NCI-H345 treated with DMSO at 0.1 percent for 48 hours (cell line): ENCODE data around the gene ASB16.

Source experiments
- DNase-seq: peaks from one replicate; lab custom pipeline; 2025; ENCODE audit not compliant: unreplicated experiment; lab: John Stamatoyannopoulos, UW

The ASB16 gene

DNA sequence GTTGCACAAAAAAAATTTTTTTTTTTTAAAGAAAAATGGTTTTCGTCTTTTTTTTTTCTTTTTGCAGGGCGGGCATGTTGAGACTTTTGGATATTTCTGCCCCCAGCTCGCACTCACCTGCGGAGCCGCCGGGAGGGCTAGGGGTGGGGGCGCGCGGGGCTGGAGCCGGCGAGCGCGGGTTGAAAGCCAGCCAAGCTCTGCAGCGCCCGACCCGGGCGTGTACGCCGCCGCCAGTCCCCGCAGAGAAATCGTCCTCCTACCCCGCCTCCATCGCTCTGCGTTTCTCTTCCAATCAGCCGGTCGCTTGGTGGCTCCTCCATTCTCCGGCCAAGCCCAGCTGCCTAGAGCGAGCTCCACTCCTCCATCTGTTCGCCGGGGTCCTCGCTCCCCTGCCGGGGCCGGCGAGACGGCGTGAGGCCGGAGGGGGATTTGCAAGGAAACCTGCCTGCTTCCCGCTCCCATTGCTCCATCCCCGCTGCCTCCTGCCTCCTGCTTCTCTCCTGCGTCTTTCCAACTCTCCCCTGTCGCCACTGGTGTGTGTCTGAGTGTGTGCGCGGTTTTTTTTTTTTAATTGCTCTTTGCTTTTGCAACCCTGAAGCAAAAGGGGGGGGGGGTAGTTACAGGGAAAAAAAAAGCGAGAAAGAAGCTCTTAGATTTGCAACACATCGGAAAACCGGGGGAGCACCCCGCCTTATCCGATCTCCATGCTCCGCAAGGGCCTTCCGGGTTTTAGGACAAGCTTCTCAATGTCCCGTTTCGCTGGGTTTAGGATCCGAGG is 50.8 kb downstream of the ASB16 start:
- peak; percentile 59 for DNase-seq

DNA sequence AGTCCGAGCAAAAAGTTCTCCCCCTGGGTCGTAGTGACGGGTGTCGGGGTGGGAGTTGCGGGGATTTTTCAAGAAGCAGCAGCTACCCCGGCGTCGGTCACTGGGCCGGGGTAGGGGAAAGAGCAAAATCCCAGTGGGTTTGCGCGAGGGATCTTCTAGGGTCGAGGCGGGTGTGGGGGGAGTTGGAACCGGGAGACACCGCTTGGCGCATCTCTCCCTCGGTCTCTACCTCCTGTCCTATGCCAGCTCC is 51.3 kb downstream of the ASB16 start:
- no peak for DNase-seq

DNA sequence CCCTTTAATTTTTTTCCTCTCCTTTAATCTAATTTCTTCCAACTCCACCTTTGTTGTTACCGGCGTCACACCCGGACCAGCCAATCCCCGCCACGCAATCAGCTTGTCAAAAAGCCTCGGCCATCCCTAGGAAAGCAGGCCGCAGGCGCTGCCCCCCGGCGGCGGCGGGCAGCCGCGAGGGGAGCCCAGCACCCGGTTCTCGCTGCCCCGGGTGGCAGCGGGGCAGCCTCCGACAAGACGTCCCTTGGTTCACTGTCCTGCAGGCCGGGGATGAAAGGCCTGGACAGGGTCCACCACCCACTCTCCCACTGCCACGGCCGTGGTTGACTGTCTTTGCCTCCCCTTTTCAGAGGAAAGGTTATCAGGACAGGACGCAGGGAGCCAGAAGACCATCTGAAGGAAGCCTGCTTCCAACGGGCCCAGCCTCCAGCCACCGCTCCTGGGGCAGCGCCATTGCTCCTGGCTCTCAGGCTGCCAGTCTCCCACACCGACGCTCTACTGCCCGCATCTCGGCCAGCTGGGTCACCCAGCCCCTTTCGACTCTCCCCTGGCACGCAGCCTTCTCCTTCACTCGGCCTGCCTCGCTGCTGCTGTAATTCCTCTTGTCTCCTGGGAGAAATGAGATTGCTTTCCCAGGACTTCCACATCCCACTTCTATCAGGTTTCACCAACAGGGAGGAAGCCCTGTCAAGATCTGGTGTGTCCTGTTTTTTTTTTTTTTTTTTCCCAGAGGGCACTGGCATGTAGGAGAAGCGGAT is 51.8 kb downstream of the ASB16 start:
- peak; percentile 74 for DNase-seq

DNA sequence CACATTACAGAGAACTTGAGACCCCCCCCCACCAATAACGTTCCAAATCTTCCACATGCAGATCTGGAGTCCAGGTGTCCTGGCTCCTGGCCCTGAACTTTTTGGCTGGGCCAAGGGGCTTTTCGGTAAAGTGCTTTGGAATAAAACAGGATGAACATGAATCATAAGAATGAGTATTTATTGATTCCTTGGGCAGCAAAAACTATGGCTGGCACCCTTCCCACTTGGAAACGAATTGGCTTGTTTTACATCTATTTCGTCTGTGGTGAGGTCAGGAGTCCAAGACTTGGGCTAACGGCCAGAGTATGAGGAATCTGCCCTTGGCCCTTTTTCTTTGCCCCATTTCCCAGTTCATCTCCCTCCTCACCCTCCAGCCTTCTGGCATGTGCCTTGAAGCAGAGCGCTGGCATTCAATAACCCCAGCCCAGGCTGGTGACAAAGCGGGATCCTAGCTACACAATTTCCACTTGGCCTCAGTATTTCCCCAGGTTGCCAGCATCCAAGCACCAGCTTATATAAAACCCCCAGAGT is 53.1 kb downstream of the ASB16 start:
- DNase-seq = no peak
